Hepatocyte (in vitro differentiated cells): ENCODE results near the gene FBP1.

Experiments
- EZH2phosphoT487 ChIP-seq: fragments of 200-600 bp; sonication (generic); IDR thresholded peaks from one replicate; pipeline ENCODE4 v1.6.1; 2018; ENCODE audit warnings: antibody characterized with exemption, mild to moderate bottlenecking, low read depth, moderate library complexity; ENCODE audit not compliant: unreplicated experiment, severe bottlenecking
- TF ChIP-seq, protein P1 (sequence below): fragments of 200-600 bp; sonication (generic); IDR thresholded peaks from 2 replicates; pipeline ENCODE4 v1.5.1; 2016; ENCODE audit warnings: antibody characterized with exemption, mild to moderate bottlenecking; ENCODE audit not compliant: poor library complexity

- TF ChIP-seq, protein P1, sequence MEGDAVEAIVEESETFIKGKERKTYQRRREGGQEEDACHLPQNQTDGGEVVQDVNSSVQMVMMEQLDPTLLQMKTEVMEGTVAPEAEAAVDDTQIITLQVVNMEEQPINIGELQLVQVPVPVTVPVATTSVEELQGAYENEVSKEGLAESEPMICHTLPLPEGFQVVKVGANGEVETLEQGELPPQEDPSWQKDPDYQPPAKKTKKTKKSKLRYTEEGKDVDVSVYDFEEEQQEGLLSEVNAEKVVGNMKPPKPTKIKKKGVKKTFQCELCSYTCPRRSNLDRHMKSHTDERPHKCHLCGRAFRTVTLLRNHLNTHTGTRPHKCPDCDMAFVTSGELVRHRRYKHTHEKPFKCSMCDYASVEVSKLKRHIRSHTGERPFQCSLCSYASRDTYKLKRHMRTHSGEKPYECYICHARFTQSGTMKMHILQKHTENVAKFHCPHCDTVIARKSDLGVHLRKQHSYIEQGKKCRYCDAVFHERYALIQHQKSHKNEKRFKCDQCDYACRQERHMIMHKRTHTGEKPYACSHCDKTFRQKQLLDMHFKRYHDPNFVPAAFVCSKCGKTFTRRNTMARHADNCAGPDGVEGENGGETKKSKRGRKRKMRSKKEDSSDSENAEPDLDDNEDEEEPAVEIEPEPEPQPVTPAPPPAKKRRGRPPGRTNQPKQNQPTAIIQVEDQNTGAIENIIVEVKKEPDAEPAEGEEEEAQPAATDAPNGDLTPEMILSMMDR, result no peak
- TF ChIP-seq EZH2phosphoT487, result no peak
These were observed 24.3 kb upstream of the FBP1 start for GRCh38 chr9:94663640-94664039.
